Transverse colon (tissue), 4 donors: Measurements from ENCODE around the gene DUSP18. TPM values are rescaled to one million over a fixed set of nuclear protein-coding genes. Genes with fewer than 3 reads are reported as not detected.

Experiments
- DNase-seq: peaks from one replicate; pipeline ENCODE4 v3.0.0-alpha.2; 2019
- H3K27ac ChIP-seq, 4 donors: fragments of 200-600 bp; sonication (generic); 2 replicates each; pipeline ENCODE4 v1.5.1; 2016 to 2018; ENCODE audit warnings: inconsistent platforms in 4 of 4
- H3K27me3 ChIP-seq: fragments of 200-600 bp; sonication (generic); 2 replicates; pipeline ENCODE4 v1.5.1; 2017; ENCODE audit warnings: inconsistent platforms
- H3K36me3 ChIP-seq, 4 donors: fragments of 200-600 bp; sonication (generic); 2 replicates each; pipeline ENCODE4 v1.5.1; 2017 to 2019; ENCODE audit warnings: inconsistent platforms in 4 of 4
- H3K4me1 ChIP-seq, 4 donors: fragments of 200-600 bp; sonication (generic); 2 replicates each; pipeline ENCODE4 v1.5.1; 2017 to 2020; ENCODE audit warnings: inconsistent platforms in 4 of 4
- H3K4me3 ChIP-seq, 4 donors: fragments of 200-600 bp; sonication (generic); 1 replicate in 1 of 4; 2 replicates in 3 of 4; pipeline versions ENCODE4 v1.5.1 to v1.6.1; 2017 to 2019; ENCODE audit warnings: inconsistent platforms in 4 of 4
- H3K9me3 ChIP-seq, 2 donors: fragments of 200-600 bp; sonication (generic); 2 replicates each; pipeline ENCODE4 v1.5.1; 2017 to 2019; ENCODE audit warnings: inconsistent platforms in 2 of 2
- CTCF ChIP-seq, 5 experiments: fragments of 200-600 bp in 3 of 5; fragments of 450-650 bp in 2 of 5; sonication (generic) in 3 of 5; IDR thresholded peaks; 1 replicate in 2 of 5; 2 replicates in 3 of 5; pipeline ENCODE4 v1.5.1; 2016 to 2017; ENCODE audit warnings: antibody characterized with exemption in 5 of 5, inconsistent platforms in 3 of 5, mild to moderate bottlenecking in 2 of 5, moderate library complexity in 1 of 5
- EP300 ChIP-seq: sonication (generic); formaldehyde crosslinking; IDR thresholded peaks from one replicate; pipeline ENCODE4 v1.6.1; 2017; ENCODE audit warnings: antibody characterized with exemption, low read depth
- POLR2A ChIP-seq: fragments of 450-650 bp; IDR thresholded peaks from one replicate; pipeline ENCODE4 v1.6.1; 2016; ENCODE audit warnings: antibody characterized with exemption, mild to moderate bottlenecking, moderate library complexity
- POLR2AphosphoS5 ChIP-seq, 3 donors: sonication (generic); formaldehyde crosslinking; IDR thresholded peaks; one replicate each; pipeline ENCODE4 v1.6.1; 2016; ENCODE audit warnings: antibody characterized with exemption in 3 of 3
- WGBS, 2 donors: methylation state at CpG; one replicate each; pipeline ENCODE4 v1.1.5; 2018; ENCODE audit warnings: low coverage in 1 of 2; 5-methylcytosine and 5-hydroxymethylcytosine counted together
- in situ Hi-C, 4 donors: fragments of 200-750 bp; cut with MboI; loops; one replicate each; pipeline versions ENCODE4 v1.15.0 to v1.15.1; 2017; ENCODE audit warnings: low sequenced_read_pairs in 3 of 4, low pct_ligation_motif_present in 1 of 4, low pct_unique_long_range_greater_than_20kb in 1 of 4
- intact Hi-C: fragments of 100-400 bp; cut with DNase I; formaldehyde crosslinking; loops from one replicate; pipeline ENCODE4 v1.15.1; 2023; ENCODE audit warnings: low total_unique reads
- total RNA-seq, 4 donors: library from RNA; depleted of rRNA; stranded (reverse); fragments of >200 nt; gene quantifications; one replicate each; pipeline ENCODE4 v1.1.0, GENCODE V29; 2016

DUSP18 gene
- total RNA-seq, 4 donors from 2014 or later = 13.7 to 38.2 (median 29.8) TPM

GRCh38 chr22:30694171-30694639 is 26.5 kb upstream of the DUSP18 start:
- 4% methylated on average over 21 of the region's 38 CpGs; no CpG with 5 or more reads in 1 of the 2 donors for WGBS, 2 donors
- H3K27ac ChIP-seq = peak overlapping the region; percentile 73 to 80 (median 76)
- TF ChIP-seq EP300 (no peak), POLR2AphosphoS5 (IDR thresholded peaks at IDR 0.05) (no peak), CTCF (IDR thresholded peaks at IDR 0.05) (peak in 2 of 5 experiments; percentile 14 to 23), POLR2A (peak; percentile 30)
- no peaks in the 10 kb centered on the region for H3K27me3 ChIP-seq
- in situ Hi-C loops (no loop called here), intact Hi-C loops (no loop called here)
- no peaks in the 10 kb centered on the region for H3K9me3 ChIP-seq
- H3K4me1 ChIP-seq = peaks cover 0 to 16% (median 9%) of the 10 kb centered on the region in 4 donors
- peak; percentile 75 for DNase-seq
- H3K36me3 ChIP-seq = no peaks in the 10 kb centered on the region
- peak overlapping the region; percentile 18 to 67 (median 47) for H3K4me3 ChIP-seq

- H3K4me1 ChIP-seq = peaks cover 0 to 16% (median 9%) of the 10 kb centered on the region in 4 donors
- no peaks in the 10 kb centered on the region for H3K9me3 ChIP-seq
- H3K27ac ChIP-seq = no peak overlapping the region
- DNase-seq = no peak
- intact Hi-C loops = no loop called here
- WGBS, 2 donors = 59% methylated on average over 1 of the region's 1 CpG; no CpG with 5 or more reads in 1 of the 2 donors
- TF ChIP-seq POLR2AphosphoS5 (IDR thresholded peaks at IDR 0.05) (no peak), POLR2A (no peak)
- no peak overlapping the region for H3K4me3 ChIP-seq
- H3K36me3 ChIP-seq = no peaks in the 10 kb centered on the region
- no peaks in the 10 kb centered on the region for H3K27me3 ChIP-seq
- in situ Hi-C loops = no loop called here
Observed at GRCh38 chr22:30691204-30691603, 23.5 kb upstream of the DUSP18 start.

- no peaks in the 10 kb centered on the region for H3K36me3 ChIP-seq
- no peak overlapping the region for H3K4me3 ChIP-seq
- TF ChIP-seq POLR2AphosphoS5 (IDR thresholded peaks at IDR 0.05) (no peak), EP300 (no peak), CTCF (IDR thresholded peaks at IDR 0.05) (no peak), POLR2A (no peak)
- no peak overlapping the region for H3K27ac ChIP-seq
- DNase-seq = no peak
- no peaks in the 10 kb centered on the region for H3K9me3 ChIP-seq
- in situ Hi-C loops (no loop called here), intact Hi-C loops (no loop called here)
- H3K27me3 ChIP-seq = no peaks in the 10 kb centered on the region
- WGBS, 2 donors = 33 to 73% methylated on average over 1 of the region's 1 CpG
- H3K4me1 ChIP-seq = peaks cover 0 to 15% (median 7%) of the 10 kb centered on the region in 4 donors
Observed at GRCh38 chr22:30689622-30690021, 21.9 kb upstream of the DUSP18 start.

- DNase-seq = no peak
- intact Hi-C loops = no loop called here
Observed at GRCh38 chr22:30687358-30687757, 19.7 kb upstream of the DUSP18 start.

More at GRCh38 chr22:30687358-30687757, 19.7 kb upstream of the DUSP18 start:
- no peak for TF ChIP-seq POLR2A
- no peak for TF ChIP-seq POLR2AphosphoS5 (IDR thresholded peaks at IDR 0.05)
- TF ChIP-seq EP300 = no peak
- no peak for TF ChIP-seq CTCF (IDR thresholded peaks at IDR 0.05)
- Histone ChIP-seq H3K27me3 (no peaks in the 10 kb centered on the region), H3K36me3 (no peaks in the 10 kb centered on the region), H3K4me1 (peaks cover 0 to 8% (median 0%) of the 10 kb centered on the region in 4 donors), H3K27ac (no peak overlapping the region), H3K9me3 (no peaks in the 10 kb centered on the region), H3K4me3 (no peak overlapping the region)
- in situ Hi-C loops = no loop called here
- WGBS, 2 donors = 78 to 100% methylated on average over 1 to 4 of the region's 4 CpGs
